SK-N-SH (cell line): Measurements from ENCODE around the gene SPRY2.

Experiments
- CHD2 ChIP-seq: fragments of 150-350 bp; IDR thresholded peaks from 2 replicates; pipeline ENCODE4 v1.6.1; 2018; ENCODE audit warnings: low read length; ENCODE audit not compliant: partially characterized antibody
- EP300 ChIP-seq, 2 experiments: IDR thresholded peaks; 2 replicates each; pipeline versions ENCODE4 v1.4.0 to v1.6.1; 2012; ENCODE audit warnings: borderline replicate concordance in 1 of 2, low read depth in 1 of 2, low read length in 1 of 2
- FOSL2 ChIP-seq: IDR thresholded peaks from 2 replicates; pipeline ENCODE4 v1.4.0; 2012; ENCODE audit warnings: low read depth, mild to moderate bottlenecking, moderate library complexity, borderline replicate concordance
- JUND ChIP-seq: IDR thresholded peaks from 2 replicates; pipeline ENCODE4 v1.4.0; 2012
- MEF2A ChIP-seq: IDR thresholded peaks from 2 replicates; pipeline ENCODE4 v1.4.0; 2012; ENCODE audit warnings: low read depth, borderline replicate concordance
- PBX3 ChIP-seq: IDR thresholded peaks from 2 replicates; pipeline ENCODE4; 2012
- RFX5 ChIP-seq: IDR thresholded peaks from 2 replicates; pipeline ENCODE4 v1.6.1; 2012; ENCODE audit warnings: mild to moderate bottlenecking, improper control_type of control experiment, low read length
- SIN3A ChIP-seq: IDR thresholded peaks from 2 replicates; pipeline ENCODE4 v1.6.1; 2012; ENCODE audit warnings: low read depth, mild to moderate bottlenecking, low read length, moderate library complexity, borderline replicate concordance
- SMC3 ChIP-seq: IDR thresholded peaks from 2 replicates; pipeline ENCODE4 v1.6.1; 2012; ENCODE audit warnings: low read depth, low read length, improper control_type of control experiment
- TF ChIP-seq, protein P1 (sequence below): IDR thresholded peaks from 2 replicates; pipeline ENCODE4 v1.4.0; 2012; ENCODE audit warnings: low read depth
- TF ChIP-seq, protein P2 (sequence below): fragments of 200-600 bp; sonication (generic); IDR thresholded peaks from 2 replicates; pipeline ENCODE4 v1.6.1; 2017; ENCODE audit warnings: antibody characterized with exemption, mild to moderate bottlenecking, moderate library complexity
- TF ChIP-seq, protein P3 (sequence below): fragments of 150-350 bp; IDR thresholded peaks from 2 replicates; pipeline ENCODE4 v1.6.1; 2017; ENCODE audit warnings: antibody characterized with exemption, low read length, low read depth, borderline replicate concordance
- TF ChIP-seq, protein P4 (sequence below): fragments of 150-350 bp; IDR thresholded peaks from 2 replicates; pipeline ENCODE4 v1.6.1; 2016; ENCODE audit warnings: mild to moderate bottlenecking, low read depth, low read length

GRCh38 chr13:80338781-80339562, 2.0 kb downstream of the SPRY2 start:
- TF ChIP-seq FOSL2 (no peak), CHD2 (no peak), SMC3 (no peak), EP300 (IDR thresholded peaks at IDR 0.05; ENCODE audit: borderline replicate concordance in 1 of 2, low read depth in 1 of 2, low read length in 1 of 2) (peak in 1 of 2 experiments; percentile 5; a peak in 1 of 4 replicates), RFX5 (no peak), SIN3A (no peak; the same call in 1 of the 2 replicates), PBX3 (peak; percentile 26; the same call in 1 of the 2 replicates), MEF2A (no peak), JUND (no peak)
- TF ChIP-seq, protein P1, sequence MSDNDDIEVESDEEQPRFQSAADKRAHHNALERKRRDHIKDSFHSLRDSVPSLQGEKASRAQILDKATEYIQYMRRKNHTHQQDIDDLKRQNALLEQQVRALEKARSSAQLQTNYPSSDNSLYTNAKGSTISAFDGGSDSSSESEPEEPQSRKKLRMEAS, result peak; percentile 45; the same call in 1 of the 2 replicates
- TF ChIP-seq, protein P2, sequence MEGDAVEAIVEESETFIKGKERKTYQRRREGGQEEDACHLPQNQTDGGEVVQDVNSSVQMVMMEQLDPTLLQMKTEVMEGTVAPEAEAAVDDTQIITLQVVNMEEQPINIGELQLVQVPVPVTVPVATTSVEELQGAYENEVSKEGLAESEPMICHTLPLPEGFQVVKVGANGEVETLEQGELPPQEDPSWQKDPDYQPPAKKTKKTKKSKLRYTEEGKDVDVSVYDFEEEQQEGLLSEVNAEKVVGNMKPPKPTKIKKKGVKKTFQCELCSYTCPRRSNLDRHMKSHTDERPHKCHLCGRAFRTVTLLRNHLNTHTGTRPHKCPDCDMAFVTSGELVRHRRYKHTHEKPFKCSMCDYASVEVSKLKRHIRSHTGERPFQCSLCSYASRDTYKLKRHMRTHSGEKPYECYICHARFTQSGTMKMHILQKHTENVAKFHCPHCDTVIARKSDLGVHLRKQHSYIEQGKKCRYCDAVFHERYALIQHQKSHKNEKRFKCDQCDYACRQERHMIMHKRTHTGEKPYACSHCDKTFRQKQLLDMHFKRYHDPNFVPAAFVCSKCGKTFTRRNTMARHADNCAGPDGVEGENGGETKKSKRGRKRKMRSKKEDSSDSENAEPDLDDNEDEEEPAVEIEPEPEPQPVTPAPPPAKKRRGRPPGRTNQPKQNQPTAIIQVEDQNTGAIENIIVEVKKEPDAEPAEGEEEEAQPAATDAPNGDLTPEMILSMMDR, result peak; percentile 41
- TF ChIP-seq, protein P3, sequence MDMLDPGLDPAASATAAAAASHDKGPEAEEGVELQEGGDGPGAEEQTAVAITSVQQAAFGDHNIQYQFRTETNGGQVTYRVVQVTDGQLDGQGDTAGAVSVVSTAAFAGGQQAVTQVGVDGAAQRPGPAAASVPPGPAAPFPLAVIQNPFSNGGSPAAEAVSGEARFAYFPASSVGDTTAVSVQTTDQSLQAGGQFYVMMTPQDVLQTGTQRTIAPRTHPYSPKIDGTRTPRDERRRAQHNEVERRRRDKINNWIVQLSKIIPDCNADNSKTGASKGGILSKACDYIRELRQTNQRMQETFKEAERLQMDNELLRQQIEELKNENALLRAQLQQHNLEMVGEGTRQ, result no peak
- TF ChIP-seq, protein P4, sequence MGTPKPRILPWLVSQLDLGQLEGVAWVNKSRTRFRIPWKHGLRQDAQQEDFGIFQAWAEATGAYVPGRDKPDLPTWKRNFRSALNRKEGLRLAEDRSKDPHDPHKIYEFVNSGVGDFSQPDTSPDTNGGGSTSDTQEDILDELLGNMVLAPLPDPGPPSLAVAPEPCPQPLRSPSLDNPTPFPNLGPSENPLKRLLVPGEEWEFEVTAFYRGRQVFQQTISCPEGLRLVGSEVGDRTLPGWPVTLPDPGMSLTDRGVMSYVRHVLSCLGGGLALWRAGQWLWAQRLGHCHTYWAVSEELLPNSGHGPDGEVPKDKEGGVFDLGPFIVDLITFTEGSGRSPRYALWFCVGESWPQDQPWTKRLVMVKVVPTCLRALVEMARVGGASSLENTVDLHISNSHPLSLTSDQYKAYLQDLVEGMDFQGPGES, result no peak
